Activated CD4-positive, alpha-beta T cell treated with anti-CD3 and anti-CD28 coated beads, Interleukin-2, amount 50 U/mL, for 16 hours (primary cell): ENCODE measurements around the gene MST1R.
A peak's percentile ranks its signal among the peaks of the same experiment; 100 is the strongest.

Experiments used
- DNase-seq: peaks from one replicate; pipeline ENCODE4 v3.0.0-alpha.2; 2020

MST1R gene

GRCh38 chr3:49873623-49874022 lies 30.1 kb downstream of the MST1R start:
- DNase-seq, result no peak

- DNase-seq, result peak; percentile 33
These were observed 30.8 kb downstream of the MST1R start for GRCh38 chr3:49872801-49873281.

- no peak for DNase-seq
These were observed 32.0 kb downstream of the MST1R start for GRCh38 chr3:49871531-49872153.

GRCh38 chr3:49869525-49870126 lies 34.0 kb downstream of the MST1R start, which contains the start of gene CAMKV:
TSS of gene CAMKV (minus strand) at chr3:49869906. CDS start at chr3:49862388, 7,518 bp downstream.
- DNase-seq, result peak; percentile 24

GRCh38 chr3:49868862-49869466 lies 34.7 kb downstream of the MST1R start:
- DNase-seq, result no peak

GRCh38 chr3:49867871-49868321 lies 35.8 kb downstream of the MST1R start:
- DNase-seq, result peak; percentile 13

GRCh38 chr3:49867400-49867799 lies 36.3 kb downstream of the MST1R start:
- DNase-seq, result no peak

- DNase-seq, result no peak
These were observed 38.4 kb downstream of the MST1R start for GRCh38 chr3:49865198-49865784.

- no peak for DNase-seq
These were observed 39.2 kb downstream of the MST1R start for GRCh38 chr3:49864505-49864904.

GRCh38 chr3:49859576-49860305 lies 43.9 kb downstream of the MST1R start:
- DNase-seq, result no peak

GRCh38 chr3:49856181-49857005 lies 47.3 kb downstream of the MST1R start, which contains the start of gene TRAIP:
TSS of gene TRAIP (minus strand) at chr3:49856564. CDS start at chr3:49856453, 111 bp downstream.
- DNase-seq, result peak; percentile 97

- no peak for DNase-seq
These were observed 48.0 kb downstream of the MST1R start for GRCh38 chr3:49855662-49856061.

GRCh38 chr3:49845694-49846093 lies 58.0 kb downstream of the MST1R start:
- no peak for DNase-seq

- DNase-seq, result no peak
These were observed 59.0 kb downstream of the MST1R start for GRCh38 chr3:49844464-49845183.

GRCh38 chr3:49842843-49843517 lies 60.7 kb downstream of the MST1R start:
- no peak for DNase-seq

GRCh38 chr3:49841806-49842205 lies 61.9 kb downstream of the MST1R start:
- DNase-seq, result no peak

- no peak for DNase-seq
These were observed 62.5 kb downstream of the MST1R start for GRCh38 chr3:49841126-49841696.

GRCh38 chr3:49840388-49840787 lies 63.3 kb downstream of the MST1R start:
- no peak for DNase-seq

- peak; percentile 77 for DNase-seq
These were observed 64.4 kb downstream of the MST1R start for GRCh38 chr3:49839193-49839809.
